Right forelimb (tissue), 1 donor: Measurements from ENCODE around the gene KASH5.
A peak's percentile ranks its signal among the peaks of the same experiment; 100 is the strongest.

Experiments
- DNase-seq: peaks from one replicate; pipeline ENCODE4 v3.0.0-alpha.2; 2018

Gene KASH5, protein sequence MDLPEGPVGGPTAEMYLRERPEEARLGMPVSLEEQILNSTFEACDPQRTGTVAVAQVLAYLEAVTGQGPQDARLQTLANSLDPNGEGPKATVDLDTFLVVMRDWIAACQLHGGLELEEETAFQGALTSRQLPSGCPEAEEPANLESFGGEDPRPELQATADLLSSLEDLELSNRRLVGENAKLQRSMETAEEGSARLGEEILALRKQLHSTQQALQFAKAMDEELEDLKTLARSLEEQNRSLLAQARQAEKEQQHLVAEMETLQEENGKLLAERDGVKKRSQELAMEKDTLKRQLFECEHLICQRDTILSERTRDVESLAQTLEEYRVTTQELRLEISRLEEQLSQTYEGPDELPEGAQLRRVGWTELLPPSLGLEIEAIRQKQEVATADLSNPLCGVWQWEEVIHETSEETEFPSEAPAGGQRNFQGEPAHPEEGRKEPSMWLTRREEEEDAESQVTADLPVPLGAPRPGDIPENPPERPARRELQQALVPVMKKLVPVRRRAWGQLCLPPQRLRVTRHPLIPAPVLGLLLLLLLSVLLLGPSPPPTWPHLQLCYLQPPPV

DNA sequence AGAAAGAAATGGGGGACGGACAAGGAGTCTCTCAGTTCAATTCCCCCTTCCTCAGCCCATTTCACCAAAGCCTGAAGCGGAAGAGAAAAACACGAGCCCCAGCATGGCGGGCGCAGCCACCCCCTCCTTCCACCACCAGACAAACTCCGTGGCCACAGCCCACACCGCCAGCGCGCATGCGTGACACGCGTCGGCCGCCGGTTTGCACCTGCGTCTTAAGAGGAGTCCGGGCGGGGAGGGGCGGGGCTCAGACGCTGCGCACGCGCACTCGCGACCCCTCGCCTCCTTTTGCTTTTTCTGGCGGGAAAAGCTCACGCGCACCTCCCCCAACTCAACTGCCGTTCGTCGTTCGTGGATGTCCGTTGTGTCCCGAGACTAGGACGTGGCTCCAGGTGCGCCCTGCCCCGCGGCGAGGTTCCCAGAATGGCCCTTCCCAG is at the start of gene KASH5:
Gene KASH5, plus strand, starts transcription at position 314 of the 437 bp plus-strand sequence. CDS start 2,635 bp downstream, outside the sequence.
- peak; percentile 70 for DNase-seq

DNA sequence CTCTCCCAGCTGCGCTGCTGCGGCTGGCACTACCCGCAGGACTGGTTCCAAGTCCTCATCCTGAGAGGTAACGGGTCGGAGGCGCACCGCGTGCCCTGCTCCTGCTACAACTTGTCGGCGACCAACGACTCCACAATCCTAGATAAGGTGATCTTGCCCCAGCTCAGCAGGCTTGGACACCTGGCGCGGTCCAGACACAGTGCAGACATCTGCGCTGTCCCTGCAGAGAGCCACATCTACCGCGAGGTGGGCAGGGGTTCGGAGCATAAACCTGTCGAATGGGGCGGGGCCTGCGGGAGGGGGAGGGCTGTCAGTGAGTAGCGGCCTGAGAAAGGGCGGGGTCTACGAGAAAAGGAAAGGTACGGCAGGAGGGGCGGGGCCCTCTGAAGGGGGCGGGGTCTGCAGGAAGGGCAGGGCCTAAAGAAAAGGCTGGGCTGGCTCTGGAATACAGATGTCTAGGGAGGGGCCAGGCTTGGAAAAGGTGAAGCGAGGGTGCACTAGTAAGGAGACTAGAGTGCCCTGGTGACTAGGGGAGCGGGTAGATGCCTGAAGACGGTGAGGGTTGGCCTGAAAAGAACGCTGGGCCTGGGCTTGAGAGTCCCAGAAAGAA is 49.3 kb upstream of the KASH5 start:
- DNase-seq, result peak; percentile 67

DNA sequence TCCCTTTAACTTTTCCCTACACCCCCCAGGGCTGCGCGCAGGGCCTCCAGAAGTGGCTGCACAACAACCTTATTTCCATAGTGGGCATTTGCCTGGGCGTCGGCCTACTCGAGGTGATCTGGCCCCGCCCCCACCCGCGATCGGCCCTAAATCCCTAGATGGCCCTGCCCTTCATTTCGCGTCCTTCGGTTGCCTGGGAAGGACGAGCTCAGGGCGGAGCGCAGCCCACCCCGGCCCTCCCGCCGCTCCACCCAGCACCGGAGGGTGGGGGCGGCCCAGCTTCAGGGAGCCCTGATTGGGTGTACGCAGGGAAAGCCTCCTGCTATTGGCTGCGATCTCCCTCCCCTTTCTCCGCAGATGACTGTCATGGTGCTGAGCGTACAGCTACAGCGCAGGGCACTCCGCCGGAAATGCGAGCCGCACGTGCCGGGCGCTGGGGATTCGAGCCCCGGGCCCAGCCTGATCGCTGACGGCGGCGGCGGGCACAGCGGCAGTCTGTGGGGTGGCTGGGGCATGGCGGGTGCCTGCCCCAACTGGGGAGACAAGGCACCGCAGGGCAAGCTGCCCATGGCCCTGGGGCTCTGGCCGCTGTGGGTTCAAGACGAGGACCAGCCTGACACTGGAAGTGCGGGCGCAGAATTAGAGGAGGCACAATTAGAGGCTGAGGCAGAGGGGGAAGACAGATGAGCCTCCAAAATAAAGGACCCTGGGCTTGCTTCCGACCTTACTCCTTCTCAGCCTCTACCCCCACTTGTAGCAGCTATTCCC is 48.6 kb upstream of the KASH5 start:
- DNase-seq, result peak; percentile 90

DNA sequence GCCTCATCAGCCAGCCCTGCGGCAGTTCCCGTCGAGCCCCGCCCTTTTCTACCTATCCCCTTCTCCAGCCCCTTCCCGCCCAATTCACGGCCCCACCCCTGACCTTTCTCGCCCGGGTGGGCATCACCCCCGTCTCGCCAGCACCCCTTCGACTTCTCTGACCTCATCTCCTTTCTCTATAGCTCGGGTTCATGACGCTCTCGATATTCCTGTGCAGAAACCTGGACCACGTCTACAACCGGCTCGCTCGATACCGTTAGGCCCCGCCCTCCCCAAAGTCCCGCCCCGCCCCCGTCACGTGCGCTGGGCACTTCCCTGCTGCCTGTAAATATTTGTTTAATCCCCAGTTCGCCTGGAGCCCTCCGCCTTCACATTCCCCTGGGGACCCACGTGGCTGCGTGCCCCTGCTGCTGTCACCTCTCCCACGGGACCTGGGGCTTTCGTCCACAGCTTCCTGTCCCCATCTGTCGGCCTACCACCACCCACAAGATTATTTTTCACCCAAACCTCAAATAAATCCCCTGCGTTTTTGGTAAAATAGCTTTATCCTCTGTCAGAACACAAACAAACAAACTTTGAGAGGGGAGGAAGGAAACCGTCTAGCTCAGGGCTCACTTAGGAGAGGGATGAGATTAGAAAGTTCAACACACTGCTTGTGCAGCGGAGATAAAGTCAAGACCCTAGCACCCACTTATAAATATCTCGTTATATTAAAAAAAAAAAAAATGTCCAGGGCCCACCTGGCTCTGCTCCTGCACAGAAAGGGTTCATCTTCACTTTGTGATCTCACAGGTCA is 47.8 kb upstream of the KASH5 start:
- DNase-seq, result peak; percentile 60

- DNase-seq, result peak; percentile 36
Observed at GRCh38 chr19:49340865-49341718, 47.0 kb upstream of the KASH5 start.

DNA sequence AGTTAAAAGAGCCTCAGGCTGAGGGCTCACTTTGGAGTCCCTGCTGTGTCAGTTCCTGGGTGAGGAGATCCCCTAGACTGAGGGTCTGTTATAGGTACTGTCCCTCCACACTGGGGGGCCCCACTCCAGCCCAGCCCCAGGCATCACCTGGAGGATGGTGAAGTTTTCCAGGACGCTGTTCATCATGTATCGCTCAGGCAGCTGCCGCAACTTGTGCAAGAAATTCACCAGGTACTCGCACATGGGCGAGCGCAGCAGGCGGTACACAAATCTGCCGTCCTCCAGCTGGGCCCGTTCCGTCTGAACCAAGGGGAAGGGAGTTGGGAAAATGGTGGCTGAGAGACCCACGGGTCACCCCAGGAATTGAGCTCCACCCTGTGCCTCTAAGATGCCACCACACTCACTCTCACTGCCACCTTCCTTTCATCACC is 45.7 kb upstream of the KASH5 start:
- peak; percentile 39 for DNase-seq

DNA sequence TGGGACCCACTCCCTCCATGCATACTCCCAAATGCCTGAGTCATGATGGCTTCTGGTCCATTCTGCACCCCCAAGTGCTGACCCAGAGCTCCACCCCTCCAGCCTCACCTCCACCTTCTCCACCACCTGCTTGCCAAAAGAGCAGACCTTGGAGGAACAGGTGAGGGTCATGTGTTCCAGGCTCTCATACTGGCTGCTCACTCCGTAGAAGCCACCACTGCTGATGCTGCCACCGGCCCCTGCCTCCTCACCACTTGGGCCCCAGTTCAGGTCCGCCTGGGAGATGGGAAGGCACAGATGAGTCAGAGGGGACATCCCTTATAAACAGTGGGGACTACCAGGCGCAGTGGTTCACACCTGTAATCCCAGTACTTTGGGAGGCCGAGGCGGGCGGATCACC is 44.9 kb upstream of the KASH5 start:
- peak; percentile 12 for DNase-seq

DNA sequence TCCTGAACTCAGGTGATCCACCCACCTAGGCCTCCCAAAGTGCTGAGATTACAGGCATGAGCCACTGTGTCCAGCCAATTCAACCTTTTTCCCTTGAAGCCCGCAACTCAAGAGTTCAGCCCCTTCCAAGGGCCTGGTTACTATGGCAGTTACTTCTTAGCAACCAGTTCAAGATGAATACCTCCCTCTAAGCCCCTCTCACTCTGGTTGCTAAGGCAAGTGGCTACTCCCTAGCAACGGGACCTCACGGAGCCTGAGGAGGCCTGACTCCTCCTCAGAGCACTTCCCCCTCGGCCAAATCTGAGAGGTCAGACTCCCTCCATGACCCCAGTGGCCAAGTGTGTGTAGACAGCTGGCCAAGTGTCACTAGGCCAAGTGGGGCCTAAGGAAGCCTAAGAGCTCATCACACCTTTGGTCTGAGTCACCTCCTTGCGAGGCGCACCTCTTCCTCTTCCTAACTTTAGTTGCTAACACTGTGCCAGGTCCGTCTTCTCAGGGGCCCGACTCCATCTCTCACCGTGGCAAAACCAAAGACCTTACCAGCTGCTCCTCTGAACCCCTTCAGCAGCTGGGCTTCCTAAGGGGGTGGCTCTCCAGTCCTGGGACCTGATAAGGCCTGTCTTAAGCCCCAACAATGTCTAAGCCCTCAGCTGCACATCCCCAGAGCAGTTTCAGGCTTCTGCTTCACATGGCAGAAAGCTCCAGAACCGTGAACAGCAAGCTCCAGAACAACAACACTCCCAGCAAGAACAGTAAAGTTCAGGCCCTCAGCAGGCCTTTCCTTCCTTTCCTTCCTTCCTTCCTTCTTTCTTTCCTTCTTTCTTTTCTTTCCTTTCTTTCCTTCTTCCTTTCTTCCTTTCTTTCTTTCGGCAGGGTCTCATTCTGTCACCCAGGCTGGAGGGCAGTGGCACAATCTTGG is 43.3 kb upstream of the KASH5 start:
- DNase-seq, result no peak

- no peak for DNase-seq
Observed at GRCh38 chr19:49347191-49347590, 40.9 kb upstream of the KASH5 start.

DNA sequence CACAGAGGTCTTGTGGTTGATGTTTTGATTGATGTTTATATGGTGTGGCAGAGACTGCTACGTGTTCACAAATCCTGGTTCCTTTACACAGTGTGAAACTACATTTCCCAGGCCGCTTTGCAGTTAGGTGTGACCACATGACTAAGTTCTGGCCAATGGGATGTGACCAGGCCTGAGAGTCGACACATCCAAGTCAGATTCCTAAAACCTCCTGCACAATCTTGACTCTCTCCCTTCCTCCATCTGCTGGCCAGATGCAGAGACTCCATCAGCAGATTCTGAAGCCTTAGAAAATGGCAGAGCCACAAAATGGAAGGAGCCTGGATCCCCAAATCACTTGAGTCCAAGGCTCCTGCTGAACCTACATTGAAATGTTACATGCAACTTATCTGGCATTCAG is 40.2 kb upstream of the KASH5 start:
- DNase-seq, result no peak

- DNase-seq, result no peak
Observed at GRCh38 chr19:49348305-49349189, 39.5 kb upstream of the KASH5 start.

DNA sequence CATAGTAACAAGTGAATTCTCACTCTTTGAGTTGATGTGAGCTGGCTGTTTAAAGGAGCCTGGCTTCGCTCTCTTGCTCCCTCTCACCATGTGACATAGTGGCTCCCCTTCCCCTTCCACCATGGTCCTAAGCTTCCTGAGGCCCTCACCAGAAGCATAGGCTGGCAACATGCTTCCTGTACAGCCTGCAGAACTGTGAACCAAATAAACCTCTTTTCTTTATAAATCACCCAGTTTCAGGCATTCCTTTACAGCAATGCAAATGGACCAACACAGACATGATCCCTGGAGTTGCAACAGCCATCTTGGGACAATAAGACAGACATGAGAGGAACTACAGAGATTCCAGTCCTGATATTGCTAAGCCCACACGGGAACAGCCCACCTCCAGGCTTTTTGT is 38.5 kb upstream of the KASH5 start:
- no peak for DNase-seq

- no peak for DNase-seq
Observed at GRCh38 chr19:49355909-49356353, 32.1 kb upstream of the KASH5 start.

DNA sequence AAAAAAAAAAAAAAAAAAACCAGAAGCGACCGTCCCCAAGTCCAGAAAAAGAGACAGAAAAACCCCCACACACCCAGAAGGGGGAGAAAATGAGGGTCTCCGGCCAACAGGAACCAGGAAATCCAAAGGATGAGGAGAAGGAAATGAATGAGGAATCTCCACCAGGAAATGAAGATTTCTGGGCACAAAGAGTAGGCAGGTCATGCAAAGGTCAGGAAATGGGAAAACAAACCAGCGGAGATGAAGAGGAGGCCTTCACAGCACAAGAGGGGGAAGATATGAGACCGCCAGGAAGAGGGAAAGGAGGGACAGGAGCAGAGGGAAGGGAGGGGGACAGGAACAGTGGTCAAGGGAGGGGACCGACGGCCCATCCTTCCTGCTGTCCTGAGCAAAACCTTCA is 31.7 kb upstream of the KASH5 start:
- DNase-seq, result no peak

DNA sequence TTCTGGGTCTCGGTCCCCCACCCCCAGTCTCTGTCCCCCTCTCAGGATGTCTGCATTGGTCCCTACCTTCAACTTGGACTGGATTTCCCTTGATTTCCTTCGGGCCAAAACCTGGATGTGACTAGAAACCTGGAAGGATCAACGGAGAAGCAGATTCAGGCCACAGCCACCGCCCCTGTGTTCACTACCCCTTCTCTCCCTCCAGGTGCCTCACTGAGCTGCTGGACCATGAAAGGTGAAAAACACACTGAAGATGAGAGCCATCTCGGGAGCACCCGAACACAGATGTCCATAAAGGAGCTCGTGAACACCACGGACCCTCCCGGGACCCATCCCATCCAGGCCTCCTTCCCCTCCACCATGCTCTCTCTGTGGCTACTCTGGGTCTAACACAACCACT is 30.9 kb upstream of the KASH5 start:
- DNase-seq, result no peak

GRCh38 chr19:49359851-49360820 is 27.9 kb upstream of the KASH5 start:
- DNase-seq, result no peak

DNA sequence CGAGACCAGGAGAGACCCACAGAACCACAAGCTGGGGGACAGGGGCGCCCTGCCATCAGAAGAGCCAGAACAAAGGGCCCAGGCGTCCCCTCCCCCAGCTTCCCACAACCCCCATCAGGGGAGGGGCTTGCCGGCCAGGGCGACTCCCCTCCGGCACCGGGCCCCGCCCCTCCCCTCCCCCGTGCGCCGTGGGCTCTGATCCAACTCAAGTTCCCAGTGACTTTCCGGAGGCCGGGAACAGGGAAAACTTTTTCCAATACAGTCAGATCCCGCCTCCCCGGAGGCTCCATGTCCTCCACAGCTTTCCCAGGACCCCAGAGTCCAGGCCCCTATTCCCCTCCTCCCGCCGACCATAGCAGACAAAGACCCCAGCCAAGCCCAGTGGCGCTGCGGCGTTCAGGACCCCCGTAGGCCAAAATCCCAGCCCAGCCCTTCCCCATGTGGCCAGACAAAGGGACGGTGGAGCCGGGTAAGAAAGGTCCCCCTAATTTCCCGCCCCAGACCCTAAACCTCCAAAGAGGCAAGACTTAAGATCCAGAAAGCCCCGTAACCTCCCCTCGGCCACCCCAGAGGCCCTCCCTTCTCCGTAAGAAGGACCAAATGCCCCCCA is 26.5 kb upstream of the KASH5 start:
- DNase-seq, result peak; percentile 96
